ENCODE measurements around the gene CNN3.

Gene CNN3

GRCh38 chr1:94856868-94857267, 70.0 kb downstream of the CNN3 start:
- no peak for DNase-seq (ENCODE audit: low read depth in 2 of 2, low spot score in 1 of 2)

- no peak for DNase-seq (ENCODE audit: low read depth in 2 of 2, low spot score in 1 of 2)
Observed at GRCh38 chr1:94856004-94856403, 70.9 kb downstream of the CNN3 start.

GRCh38 chr1:94855307-94855700, 71.6 kb downstream of the CNN3 start:
- no peak for DNase-seq (ENCODE audit: low read depth in 2 of 2, low spot score in 1 of 2)

- peak; percentile 24 to 44 for DNase-seq (ENCODE audit: low read depth in 2 of 2, low spot score in 1 of 2)
Observed at GRCh38 chr1:94854458-94855306, 72.2 kb downstream of the CNN3 start.

DNA sequence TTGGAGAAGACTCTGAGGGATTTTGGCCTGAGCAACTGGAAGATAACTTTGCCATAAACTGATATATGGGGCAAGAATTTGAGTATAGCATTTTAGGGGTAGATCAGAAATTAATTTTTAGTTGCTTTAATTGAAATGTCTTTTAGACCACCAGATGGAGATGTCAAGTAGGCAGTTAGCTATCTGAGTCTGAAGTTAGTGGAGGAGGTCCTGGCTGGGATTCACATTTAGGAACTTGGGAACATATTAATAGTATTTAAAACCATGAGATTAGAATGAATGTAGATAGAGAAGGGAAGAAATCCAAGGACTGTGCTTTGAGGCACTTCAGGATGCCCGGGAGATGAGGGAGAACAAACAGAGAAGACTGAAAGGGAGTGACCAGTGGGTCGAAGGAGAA, 74.1 kb downstream of the CNN3 start:
- no peak for DNase-seq (ENCODE audit: low read depth in 2 of 2, low spot score in 1 of 2)

GRCh38 chr1:94851571-94851970, 75.3 kb downstream of the CNN3 start:
- DNase-seq (ENCODE audit: low read depth in 2 of 2, low spot score in 1 of 2), result no peak

Measured in stimulated activated CD8-positive, alpha-beta memory T cell treated with anti-CD3 and anti-CD28 coated beads, Interleukin-4, amount 100 ng/mL, for 1 hour (primary cell).